Neural crest cell (in vitro differentiated cells): Measurements from ENCODE around the gene TFEB. TPM values are rescaled to one million over a fixed set of nuclear protein-coding genes. Genes with fewer than 3 reads are reported as not detected.
A peak's percentile ranks its signal among the peaks of the same experiment; 100 is the strongest.
"Not testable (repeated sequence)": the region's sequence is repeated elsewhere in the genome, so short reads cannot be mapped to it uniquely, and the experiment has no call there.

ENCODE experiments used
- DNase-seq: peaks from one replicate; pipeline ENCODE4 v3.0.0; 2021; ENCODE audit warnings: low read depth, mixed read lengths, low spot score
- H3K27ac Mint-ChIP-seq: one replicate; pipeline ENCODE4 v1.8.0; 2021; ENCODE audit warnings: mild to moderate bottlenecking, mixed read lengths; ENCODE audit not compliant: unreplicated experiment
- H3K27me3 Mint-ChIP-seq: 2 replicates; pipeline ENCODE4 v1.8.0; 2021; ENCODE audit warnings: low read depth, mild to moderate bottlenecking, mixed read lengths
- H3K36me3 Mint-ChIP-seq: 2 replicates; pipeline ENCODE4 v1.8.0; 2021; ENCODE audit warnings: low read depth, mild to moderate bottlenecking, mixed read lengths
- H3K4me1 Mint-ChIP-seq: 2 replicates; pipeline ENCODE4 v1.8.0; 2021; ENCODE audit warnings: mixed read lengths
- H3K4me3 Mint-ChIP-seq: one replicate; pipeline ENCODE4 v1.8.0; 2021; ENCODE audit warnings: mild to moderate bottlenecking, mixed read lengths
- H3K9me3 Mint-ChIP-seq: 2 replicates; pipeline ENCODE4 v1.8.0; 2021; ENCODE audit warnings: mixed read lengths
- CTCF ChIP-seq: fragments of 200-600 bp; sonication (generic); conservative IDR thresholded peaks from 2 replicates; pipeline ENCODE4 v1.5.0; 2021; ENCODE audit warnings: antibody characterized with exemption, mild to moderate bottlenecking
- total RNA-seq: library from RNA; stranded (reverse); gene quantifications from 2 replicates; pipeline ENCODE4 v1.2.1, GENCODE V29; 2021

TFEB gene
- total RNA-seq, 1 donor from 2014 or later, result 1.3 TPM

DNA sequence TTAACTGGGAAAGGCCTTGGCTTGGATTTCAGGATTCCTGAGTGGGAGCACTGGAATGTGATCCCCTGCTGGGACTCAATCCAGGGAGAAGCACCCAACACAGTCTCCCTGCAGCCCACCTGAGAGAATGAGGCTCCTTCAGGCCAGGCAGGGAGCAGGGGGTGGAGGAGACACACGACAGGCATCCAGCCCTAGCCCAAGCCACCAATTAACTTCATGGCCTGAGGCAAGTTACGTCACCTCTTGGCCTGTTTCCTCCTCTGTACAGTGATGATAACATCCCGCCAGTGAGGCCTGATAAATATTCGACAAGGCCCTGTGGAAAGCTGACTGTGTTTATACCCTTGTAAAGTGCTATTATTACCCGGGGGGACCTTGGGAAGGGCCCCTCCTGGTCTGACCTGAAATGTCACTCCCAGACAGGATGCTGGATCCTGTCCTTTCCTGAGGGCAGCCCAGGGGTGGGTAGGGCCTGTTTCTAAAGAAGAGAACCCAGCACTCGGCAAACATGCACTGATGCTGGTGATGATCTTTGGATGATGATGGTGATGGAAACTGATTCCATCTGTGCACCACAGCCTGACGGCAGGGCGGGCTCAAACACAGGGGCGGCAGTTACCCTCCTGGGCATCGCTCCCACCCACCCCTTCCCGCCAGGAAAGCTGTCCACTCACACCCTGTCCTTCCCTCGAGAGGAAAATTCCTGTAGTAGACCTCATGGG is 31.9 kb upstream of the TFEB start:
- no peak overlapping the region for H3K4me3 Mint-ChIP-seq
- H3K36me3 Mint-ChIP-seq, result no peaks in the 10 kb centered on the region
- H3K27me3 Mint-ChIP-seq, result peaks cover 2% of the 10 kb centered on the region
- peak; percentile 16 for DNase-seq
- no peaks in the 10 kb centered on the region for H3K9me3 Mint-ChIP-seq
- H3K4me1 Mint-ChIP-seq, result peaks cover 18% of the 10 kb centered on the region
- no peak for TF ChIP-seq CTCF
- H3K27ac Mint-ChIP-seq, result no peak overlapping the region

DNA sequence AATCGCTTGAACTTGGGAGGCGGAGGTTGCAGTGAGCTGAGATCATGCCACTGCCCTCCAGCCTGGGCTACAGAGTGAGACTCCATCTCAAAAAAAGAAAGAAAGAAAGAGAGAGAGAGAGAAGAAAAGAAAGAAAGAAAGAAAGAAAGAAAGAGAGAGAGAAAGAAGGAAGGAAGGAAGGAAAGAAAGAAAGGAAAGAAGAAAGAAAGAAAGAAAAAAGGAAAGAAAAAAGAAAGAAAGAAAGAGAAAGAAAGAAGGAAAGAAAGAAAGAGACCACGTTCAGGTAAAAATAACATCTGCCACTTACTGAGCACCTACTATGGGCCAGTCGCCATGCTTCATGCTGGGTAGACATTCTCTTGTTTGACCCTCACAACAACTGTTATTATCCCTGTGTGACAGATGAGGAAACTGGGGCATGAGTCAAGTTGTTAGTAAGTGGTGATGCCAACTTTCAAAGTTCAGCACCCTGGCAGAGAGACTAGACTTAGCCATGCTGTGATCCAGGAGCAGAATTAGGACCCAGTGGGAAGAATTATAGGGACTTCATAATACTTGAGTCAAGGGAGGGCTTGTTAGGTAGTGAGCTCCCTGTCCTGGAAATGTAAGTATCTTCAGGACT is 30.7 kb upstream of the TFEB start:
- H3K27me3 Mint-ChIP-seq, H3K4me3 Mint-ChIP-seq, H3K27ac Mint-ChIP-seq, H3K9me3 Mint-ChIP-seq, H3K36me3 Mint-ChIP-seq, DNase-seq: not testable (repeated sequence)
- peaks cover 18% of the 10 kb centered on the region for H3K4me1 Mint-ChIP-seq

DNA sequence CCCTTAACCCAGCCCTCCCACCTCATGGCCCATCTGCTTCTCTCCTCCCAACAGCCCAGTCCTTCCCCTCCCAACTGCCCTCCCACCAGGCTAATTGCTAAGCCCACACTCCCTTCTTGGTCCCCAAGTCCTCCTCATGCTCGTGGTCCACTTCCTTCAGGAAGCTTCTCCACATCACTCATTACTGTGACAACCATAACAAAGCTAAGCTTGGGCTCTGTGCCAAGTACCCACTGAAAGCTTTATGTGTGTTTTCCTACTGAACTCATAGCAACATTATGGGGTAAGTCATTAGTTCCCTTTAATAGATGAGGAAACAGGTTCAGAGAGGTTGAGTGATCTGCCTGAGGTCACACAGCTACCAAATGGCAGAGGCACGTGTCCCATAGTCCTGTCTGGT is 28.1 kb upstream of the TFEB start:
- peaks cover 5% of the 10 kb centered on the region for H3K27me3 Mint-ChIP-seq
- TF ChIP-seq CTCF, result no peak
- no peak overlapping the region for H3K27ac Mint-ChIP-seq
- no peaks in the 10 kb centered on the region for H3K36me3 Mint-ChIP-seq
- peaks cover 14% of the 10 kb centered on the region for H3K4me1 Mint-ChIP-seq
- no peak for DNase-seq
- no peaks in the 10 kb centered on the region for H3K9me3 Mint-ChIP-seq
- H3K4me3 Mint-ChIP-seq, result no peak overlapping the region

DNA sequence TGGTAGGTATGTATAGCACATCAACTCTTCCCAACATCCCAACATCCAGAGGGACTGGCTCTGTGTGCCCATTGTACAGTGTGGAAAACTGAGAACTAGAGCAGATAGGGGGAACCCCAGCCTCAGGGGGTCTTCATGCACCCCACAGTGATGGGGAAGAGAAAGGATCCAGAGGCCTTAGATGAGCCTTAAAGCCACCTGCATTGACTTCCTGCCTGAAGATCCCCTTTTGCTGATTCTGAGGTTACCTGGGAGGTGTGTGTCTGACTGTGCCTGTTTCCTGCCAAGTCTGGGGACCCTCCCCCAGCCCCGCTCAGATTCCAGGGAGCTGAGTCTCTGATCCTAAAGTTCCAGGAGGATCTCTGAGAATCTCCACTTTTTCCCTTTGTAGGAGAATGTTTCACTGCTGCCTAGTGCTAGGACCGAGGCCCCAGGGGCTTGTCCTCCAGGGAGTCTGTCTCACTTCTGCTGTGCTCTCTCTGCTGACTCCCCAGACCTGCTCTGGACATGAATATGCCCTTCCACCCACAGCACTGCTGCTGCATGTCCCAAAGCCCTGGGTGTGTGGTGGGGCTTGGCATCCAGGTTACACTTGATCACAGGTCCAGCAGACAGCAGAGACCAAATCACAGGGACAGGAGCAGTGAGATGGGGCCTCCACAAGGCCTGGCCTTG is 24.6 kb upstream of the TFEB start:
- Mint-ChIP-seq H3K9me3 (no peaks in the 10 kb centered on the region), H3K4me1 (no peaks in the 10 kb centered on the region), H3K4me3 (no peak overlapping the region), H3K27ac (no peak overlapping the region), H3K27me3 (peaks cover 9% of the 10 kb centered on the region), H3K36me3 (no peaks in the 10 kb centered on the region)
- no peak for DNase-seq
- TF ChIP-seq CTCF, result no peak

- no peaks in the 10 kb centered on the region for H3K9me3 Mint-ChIP-seq
- no peak for DNase-seq
- no peaks in the 10 kb centered on the region for H3K36me3 Mint-ChIP-seq
- no peak for TF ChIP-seq CTCF
- H3K27me3 Mint-ChIP-seq, result peaks cover 13% of the 10 kb centered on the region
- H3K27ac Mint-ChIP-seq, result no peak overlapping the region
- H3K4me1 Mint-ChIP-seq, result no peaks in the 10 kb centered on the region
- H3K4me3 Mint-ChIP-seq, result no peak overlapping the region
Measured at GRCh38 chr6:41759106-41759904, 23.9 kb upstream of the TFEB start.
